ENCODE measurements around the gene SMIM41.

Gene SMIM41

GRCh38 chr12:52149651-52150241 is 70.2 kb downstream of the SMIM41 start:
- no peaks in the 10 kb centered on the region for H3K4me1 ChIP-seq (ENCODE audit: control insufficient read depth, low read length)
- no peaks in the 10 kb centered on the region for H3K36me3 ChIP-seq (ENCODE audit: control insufficient read depth, low read length)
- H3K9me3 ChIP-seq (ENCODE audit: control insufficient read depth, insufficient read depth, low read length), result no peaks in the 10 kb centered on the region
- no peak for TF ChIP-seq EZH2phosphoT487 (IDR thresholded peaks at IDR 0.05; ENCODE audit: borderline replicate concordance, low read length)
- TF ChIP-seq CTCF (IDR thresholded peaks at IDR 0.05; ENCODE audit: low read depth, low read length, poor library complexity, severe bottlenecking), result no peak
- no peak overlapping the region for H3K4me2 ChIP-seq (ENCODE audit: low read length)
- H3K4me3 ChIP-seq (ENCODE audit: low read length), result no peak overlapping the region
- no peaks in the 10 kb centered on the region for H4K20me1 ChIP-seq (ENCODE audit: control insufficient read depth, insufficient read depth, low read depth, low read length)
- H3K27ac ChIP-seq (ENCODE audit: low read depth, low read length), result no peak overlapping the region
- no peaks in the 10 kb centered on the region for H3K9me2 ChIP-seq (replicated peaks; ENCODE audit: control insufficient read depth, low read length)
- H3K27me3 ChIP-seq (ENCODE audit: control insufficient read depth, low read length), result no peaks in the 10 kb centered on the region
- no peaks in the 10 kb centered on the region for H3F3A ChIP-seq (ENCODE audit: control insufficient read depth, insufficient read depth)
- no peaks in the 10 kb centered on the region; the same call in 1 of the 2 replicates for H3K79me2 ChIP-seq (ENCODE audit: control insufficient read depth, low read length)

GRCh38 chr12:52151153-52151836 is 71.8 kb downstream of the SMIM41 start:
- Histone ChIP-seq H3K79me2 (ENCODE audit: control insufficient read depth, low read length) (no peaks in the 10 kb centered on the region; the same call in 1 of the 2 replicates), H3K27ac (ENCODE audit: low read depth, low read length) (no peak overlapping the region), H3K4me1 (ENCODE audit: control insufficient read depth, low read length) (no peaks in the 10 kb centered on the region), H3K27me3 (ENCODE audit: control insufficient read depth, low read length) (no peaks in the 10 kb centered on the region), H3F3A (ENCODE audit: control insufficient read depth, insufficient read depth) (no peaks in the 10 kb centered on the region), H3K4me2 (ENCODE audit: low read length) (no peak overlapping the region), H3K9me3 (ENCODE audit: control insufficient read depth, insufficient read depth, low read length) (no peaks in the 10 kb centered on the region), H4K20me1 (ENCODE audit: control insufficient read depth, insufficient read depth, low read depth, low read length) (no peaks in the 10 kb centered on the region), H3K36me3 (ENCODE audit: control insufficient read depth, low read length) (no peaks in the 10 kb centered on the region), H3K9me2 (replicated peaks; ENCODE audit: control insufficient read depth, low read length) (no peaks in the 10 kb centered on the region), H3K4me3 (ENCODE audit: low read length) (no peak overlapping the region)
- TF ChIP-seq CTCF (IDR thresholded peaks at IDR 0.05; ENCODE audit: low read depth, low read length, poor library complexity, severe bottlenecking) (no peak), EZH2phosphoT487 (IDR thresholded peaks at IDR 0.05; ENCODE audit: borderline replicate concordance, low read length) (no peak)

GRCh38 chr12:52151837-52152783 is 72.6 kb downstream of the SMIM41 start:
- H3K9me3 ChIP-seq (ENCODE audit: control insufficient read depth, insufficient read depth, low read length), result no peaks in the 10 kb centered on the region
- H3K4me3 ChIP-seq (ENCODE audit: low read length), result no peak overlapping the region
- H3K27me3 ChIP-seq (ENCODE audit: control insufficient read depth, low read length), result no peaks in the 10 kb centered on the region
- H3K36me3 ChIP-seq (ENCODE audit: control insufficient read depth, low read length), result no peaks in the 10 kb centered on the region
- no peak overlapping the region for H3K27ac ChIP-seq (ENCODE audit: low read depth, low read length)
- no peaks in the 10 kb centered on the region for H3K9me2 ChIP-seq (replicated peaks; ENCODE audit: control insufficient read depth, low read length)
- H3F3A ChIP-seq (ENCODE audit: control insufficient read depth, insufficient read depth), result no peaks in the 10 kb centered on the region
- H3K79me2 ChIP-seq (ENCODE audit: control insufficient read depth, low read length), result no peaks in the 10 kb centered on the region; the same call in 1 of the 2 replicates
- TF ChIP-seq EZH2phosphoT487 (IDR thresholded peaks at IDR 0.05; ENCODE audit: borderline replicate concordance, low read length), result no peak
- peak; percentile 79 for TF ChIP-seq CTCF (IDR thresholded peaks at IDR 0.05; ENCODE audit: low read depth, low read length, poor library complexity, severe bottlenecking)
- no peaks in the 10 kb centered on the region for H3K4me1 ChIP-seq (ENCODE audit: control insufficient read depth, low read length)
- no peaks in the 10 kb centered on the region for H4K20me1 ChIP-seq (ENCODE audit: control insufficient read depth, insufficient read depth, low read depth, low read length)
- H3K4me2 ChIP-seq (ENCODE audit: low read length), result peak overlapping the region; percentile 36; the same call in 1 of the 2 replicates

All from DOHH2 (cell line).